IPS-20b (cell line): ENCODE measurements around the gene C5orf34.
A peak's percentile ranks its signal among the peaks of the same experiment; 100 is the strongest.
"Not testable (repeated sequence)": the region's sequence is repeated elsewhere in the genome, so short reads cannot be mapped to it uniquely, and the experiment has no call there.

Source experiments
- H3K27ac ChIP-seq: one replicate; pipeline ENCODE4 v1.5.1; 2013; ENCODE audit warnings: low read length
- H3K27me3 ChIP-seq: 2 replicates; pipeline ENCODE4 v1.6.1; 2013; ENCODE audit warnings: mild to moderate bottlenecking, low read length, inconsistent platforms; ENCODE audit not compliant: insufficient read depth
- H3K36me3 ChIP-seq: 2 replicates; pipeline ENCODE4 v1.6.1; 2013; ENCODE audit warnings: low read depth, mild to moderate bottlenecking, inconsistent platforms, low read length, moderate library complexity; ENCODE audit not compliant: insufficient read depth
- H3K4me1 ChIP-seq: 2 replicates; pipeline ENCODE4 v1.6.1; 2013; ENCODE audit warnings: mild to moderate bottlenecking, control low read depth, inconsistent platforms, low read length, moderate library complexity; ENCODE audit not compliant: insufficient read depth
- H3K4me3 ChIP-seq: 2 replicates; pipeline ENCODE4 v1.5.1; 2013; ENCODE audit warnings: mild to moderate bottlenecking, low read length, inconsistent platforms
- H3K9ac ChIP-seq: 2 replicates; pipeline ENCODE4 v1.6.1; 2013; ENCODE audit warnings: low read depth, mild to moderate bottlenecking, inconsistent platforms, low read length, moderate library complexity
- H3K9me3 ChIP-seq: 2 replicates; pipeline ENCODE4 v1.6.1; 2013; ENCODE audit warnings: mild to moderate bottlenecking, low read depth, low read length, inconsistent platforms; ENCODE audit not compliant: insufficient read depth

Gene C5orf34

DNA sequence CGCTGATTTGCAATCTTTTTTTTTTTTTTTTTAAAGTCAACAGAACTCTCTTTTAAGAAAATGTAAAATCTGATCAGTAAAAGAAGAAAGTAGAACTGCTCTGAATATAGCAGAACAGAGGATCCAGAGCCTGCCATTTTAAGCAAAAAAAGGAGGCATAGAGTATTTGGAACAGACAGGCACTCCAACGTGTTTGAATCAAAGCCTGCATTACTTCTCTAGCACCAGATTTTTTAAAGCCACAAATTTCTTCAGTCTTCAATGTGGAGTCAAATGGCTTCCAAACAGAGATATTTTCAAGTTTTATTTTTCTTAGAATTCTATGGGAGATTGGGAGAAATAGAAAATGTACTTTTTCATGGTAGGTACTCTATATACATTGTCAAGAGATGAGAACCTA lies 36.8 kb upstream of the C5orf34 start:
- Histone ChIP-seq H3K4me3 (no peak overlapping the region), H3K36me3 (peaks cover 90% of the 10 kb centered on the region)

DNA sequence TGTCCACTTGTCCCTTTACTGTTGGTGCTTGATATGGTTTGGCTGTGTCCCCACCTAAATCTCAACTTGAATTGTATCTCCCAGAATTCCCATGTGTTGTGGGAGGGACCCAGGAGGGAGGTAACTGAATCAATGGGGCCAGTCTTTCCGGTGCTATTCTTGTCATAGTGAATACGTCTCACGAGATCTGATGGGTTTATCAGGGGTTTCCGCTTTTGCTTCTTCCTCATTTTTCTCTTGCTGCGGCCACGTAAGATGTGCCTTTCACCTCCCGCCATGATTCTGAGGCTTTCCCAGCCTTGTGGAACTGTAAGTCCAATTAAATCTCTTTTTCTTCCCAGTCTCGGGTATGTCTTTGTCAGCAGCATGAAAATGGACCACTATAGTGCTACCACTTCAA lies 34.3 kb upstream of the C5orf34 start:
- H3K9me3 ChIP-seq, H3K9ac ChIP-seq, H3K4me3 ChIP-seq, H3K4me1 ChIP-seq, H3K27ac ChIP-seq, H3K27me3 ChIP-seq: not testable (repeated sequence)
- peaks cover 96% of the 10 kb centered on the region for H3K36me3 ChIP-seq

More for the DNA sequence above, 36.8 kb upstream of the C5orf34 start:
- Histone ChIP-seq H3K4me1 (peaks cover 10% of the 10 kb centered on the region; the same call in 1 of the 2 replicates), H3K27ac (no peak overlapping the region), H3K9me3 (no peaks in the 10 kb centered on the region), H3K27me3 (no peaks in the 10 kb centered on the region), H3K9ac (no peak overlapping the region)

- Histone ChIP-seq H3K4me3 (no peak overlapping the region), H3K27ac (no peak overlapping the region), H3K36me3 (peaks cover 96% of the 10 kb centered on the region), H3K9ac (no peak overlapping the region), H3K27me3 (no peaks in the 10 kb centered on the region), H3K4me1 (no peaks in the 10 kb centered on the region; the same call in 1 of the 2 replicates), H3K9me3 (no peaks in the 10 kb centered on the region)
These were observed 33.4 kb upstream of the C5orf34 start for GRCh38 chr5:43548358-43548757.

- H3K9ac ChIP-seq = no peak overlapping the region
- H3K27me3 ChIP-seq = no peaks in the 10 kb centered on the region
- H3K9me3 ChIP-seq = no peaks in the 10 kb centered on the region
- peaks cover 96% of the 10 kb centered on the region for H3K36me3 ChIP-seq
- no peaks in the 10 kb centered on the region for H3K4me1 ChIP-seq
- no peak overlapping the region for H3K27ac ChIP-seq
- H3K4me3 ChIP-seq = no peak overlapping the region
These were observed 32.6 kb upstream of the C5orf34 start for GRCh38 chr5:43547532-43547931.

DNA sequence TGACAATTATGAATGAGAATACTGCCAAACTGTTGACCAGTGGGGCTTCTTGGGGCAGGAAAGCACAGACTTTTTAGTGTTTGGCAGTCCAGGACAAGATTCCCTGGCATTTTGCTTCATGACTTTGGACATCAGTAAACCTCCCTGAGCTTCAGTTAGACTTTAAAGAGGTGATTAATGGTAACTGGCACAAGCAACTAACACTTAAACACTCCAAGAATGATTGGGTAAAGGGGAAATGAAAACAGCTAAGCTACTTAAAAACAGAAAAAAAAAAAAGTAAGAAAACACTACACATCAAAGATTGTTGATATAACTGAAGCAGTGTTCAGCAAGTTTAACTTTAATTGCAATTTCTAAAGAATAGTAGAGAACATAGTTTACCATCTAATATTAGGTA lies 28.5 kb upstream of the C5orf34 start:
- Histone ChIP-seq H3K9me3 (no peaks in the 10 kb centered on the region), H3K27me3 (no peaks in the 10 kb centered on the region), H3K4me3 (no peak overlapping the region), H3K9ac (no peak overlapping the region), H3K4me1 (no peaks in the 10 kb centered on the region), H3K27ac (no peak overlapping the region), H3K36me3 (peaks cover 98% of the 10 kb centered on the region)

- Histone ChIP-seq H3K4me1 (no peaks in the 10 kb centered on the region), H3K27ac (no peak overlapping the region), H3K9me3 (no peaks in the 10 kb centered on the region), H3K27me3 (no peaks in the 10 kb centered on the region), H3K4me3 (no peak overlapping the region), H3K36me3 (peaks cover 98% of the 10 kb centered on the region), H3K9ac (no peak overlapping the region)
These were observed 25.8 kb upstream of the C5orf34 start for GRCh38 chr5:43540746-43541145.

- no peak overlapping the region for H3K27ac ChIP-seq
- no peaks in the 10 kb centered on the region for H3K27me3 ChIP-seq
- peaks cover 98% of the 10 kb centered on the region for H3K36me3 ChIP-seq
- no peaks in the 10 kb centered on the region for H3K9me3 ChIP-seq
- no peak overlapping the region for H3K9ac ChIP-seq
- no peak overlapping the region for H3K4me3 ChIP-seq
- H3K4me1 ChIP-seq = no peaks in the 10 kb centered on the region
These were observed 22.0 kb upstream of the C5orf34 start for GRCh38 chr5:43536972-43537371.

- H3K4me1 ChIP-seq = no peaks in the 10 kb centered on the region
- no peaks in the 10 kb centered on the region for H3K27me3 ChIP-seq
- no peak overlapping the region for H3K27ac ChIP-seq
- no peak overlapping the region for H3K4me3 ChIP-seq
- H3K9me3 ChIP-seq = no peaks in the 10 kb centered on the region
- H3K36me3 ChIP-seq = peaks cover 100% of the 10 kb centered on the region
- no peak overlapping the region for H3K9ac ChIP-seq
These were observed 18.7 kb upstream of the C5orf34 start for GRCh38 chr5:43533646-43534045.

- no peaks in the 10 kb centered on the region for H3K4me1 ChIP-seq
- no peaks in the 10 kb centered on the region for H3K9me3 ChIP-seq
- no peak overlapping the region for H3K4me3 ChIP-seq
- no peaks in the 10 kb centered on the region for H3K27me3 ChIP-seq
- no peak overlapping the region for H3K9ac ChIP-seq
- H3K36me3 ChIP-seq = peaks cover 92% of the 10 kb centered on the region
- no peak overlapping the region for H3K27ac ChIP-seq
These were observed 15.7 kb upstream of the C5orf34 start for GRCh38 chr5:43530648-43531047.

- Histone ChIP-seq H3K36me3 (peaks cover 34% of the 10 kb centered on the region), H3K27me3 (no peaks in the 10 kb centered on the region), H3K9ac (no peak overlapping the region), H3K27ac (no peak overlapping the region), H3K4me1 (no peaks in the 10 kb centered on the region), H3K9me3 (no peaks in the 10 kb centered on the region), H3K4me3 (no peak overlapping the region)
These were observed 8.7 kb upstream of the C5orf34 start for GRCh38 chr5:43523662-43524072.

GRCh38 chr5:43520615-43521014 lies 5.7 kb upstream of the C5orf34 start:
- no peak overlapping the region for H3K27ac ChIP-seq
- H3K36me3 ChIP-seq = peaks cover 11% of the 10 kb centered on the region
- H3K27me3 ChIP-seq = no peaks in the 10 kb centered on the region
- H3K4me1 ChIP-seq = no peaks in the 10 kb centered on the region
- no peak overlapping the region for H3K4me3 ChIP-seq
- no peaks in the 10 kb centered on the region for H3K9me3 ChIP-seq
- no peak overlapping the region for H3K9ac ChIP-seq

- H3K4me3 ChIP-seq = peak overlapping the region; percentile 95
- no peaks in the 10 kb centered on the region for H3K36me3 ChIP-seq
- peaks cover 9% of the 10 kb centered on the region; the same call in 1 of the 2 replicates for H3K4me1 ChIP-seq
- H3K27ac ChIP-seq = peak overlapping the region; percentile 74
- H3K9ac ChIP-seq = peak overlapping the region; percentile 97; the same call in 1 of the 2 replicates
- H3K27me3 ChIP-seq = no peaks in the 10 kb centered on the region
- no peaks in the 10 kb centered on the region for H3K9me3 ChIP-seq
These were observed 715 bp upstream of the C5orf34 start for GRCh38 chr5:43515678-43516048.

GRCh38 chr5:43514471-43514815 lies 505 bp downstream of the C5orf34 start:
- H3K9ac ChIP-seq = peak overlapping the region; percentile 97
- no peaks in the 10 kb centered on the region for H3K9me3 ChIP-seq
- H3K4me3 ChIP-seq = peak overlapping the region; percentile 95
- peak overlapping the region; percentile 91 for H3K27ac ChIP-seq
- H3K27me3 ChIP-seq = no peaks in the 10 kb centered on the region
- peaks cover 9% of the 10 kb centered on the region; the same call in 1 of the 2 replicates for H3K4me1 ChIP-seq
- no peaks in the 10 kb centered on the region for H3K36me3 ChIP-seq
